Measurements from ENCODE around the gene SLC1A4. TPM values are rescaled to one million over a fixed set of nuclear protein-coding genes. Genes with fewer than 3 reads are reported as not detected.

The SLC1A4 gene
- total and polyA plus RNA-seq, 7 donors = 3.4 to 50.3 (median 13.9) TPM

DNA sequence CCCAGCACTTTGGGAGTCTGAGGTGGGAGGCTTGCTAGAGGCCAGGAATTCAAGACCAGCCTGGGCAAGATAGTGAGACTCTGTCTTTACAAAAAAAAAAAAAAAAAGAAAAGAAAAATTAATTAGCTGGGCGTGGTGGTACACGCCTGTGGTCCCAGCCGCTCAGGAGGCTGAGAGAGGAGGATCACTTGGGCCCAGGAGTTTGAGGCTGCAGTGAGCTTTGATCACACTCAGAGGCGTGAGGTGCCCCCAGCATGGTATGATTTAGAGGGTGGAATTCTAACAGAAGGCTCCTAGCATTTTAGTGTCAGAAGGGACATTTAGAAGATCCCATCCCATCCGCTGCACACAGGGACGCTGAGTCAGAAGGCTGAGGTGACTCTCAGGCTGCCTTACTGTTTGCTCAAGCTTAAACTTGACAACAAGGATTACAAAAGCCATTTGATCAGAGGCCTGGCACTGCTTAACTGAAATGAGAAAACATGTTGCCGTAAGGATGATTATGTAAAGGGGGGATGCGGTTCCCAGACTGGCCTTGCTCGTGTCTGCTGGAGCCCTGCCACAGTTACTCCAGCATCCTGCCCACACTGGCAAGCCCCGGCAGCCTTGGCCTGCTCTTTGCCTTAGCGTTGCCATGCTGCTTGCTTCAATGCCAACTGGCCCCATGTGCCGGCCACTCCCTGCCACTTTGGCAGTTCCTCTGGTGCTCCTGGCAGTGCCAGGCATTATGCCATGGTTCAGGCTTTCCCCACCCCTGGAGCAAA lies 45.6 kb upstream of the SLC1A4 start:
- Histone ChIP-seq H3K36me3 (ENCODE audit: insufficient read depth in 1 of 2, low read depth in 1 of 2) (no peaks in the 10 kb centered on the region), H3K4me3 (peak overlapping the region; percentile 43), H3K27me3 (ENCODE audit: insufficient read depth in 3 of 3, low read length in 2 of 3) (no peaks in the 10 kb centered on the region), H3K27ac (peak overlapping the region; percentile 88), H3K9me3 (no peaks in the 10 kb centered on the region), H3K4me1 (peaks cover 48% of the 10 kb centered on the region)
- TF ChIP-seq, protein P1, sequence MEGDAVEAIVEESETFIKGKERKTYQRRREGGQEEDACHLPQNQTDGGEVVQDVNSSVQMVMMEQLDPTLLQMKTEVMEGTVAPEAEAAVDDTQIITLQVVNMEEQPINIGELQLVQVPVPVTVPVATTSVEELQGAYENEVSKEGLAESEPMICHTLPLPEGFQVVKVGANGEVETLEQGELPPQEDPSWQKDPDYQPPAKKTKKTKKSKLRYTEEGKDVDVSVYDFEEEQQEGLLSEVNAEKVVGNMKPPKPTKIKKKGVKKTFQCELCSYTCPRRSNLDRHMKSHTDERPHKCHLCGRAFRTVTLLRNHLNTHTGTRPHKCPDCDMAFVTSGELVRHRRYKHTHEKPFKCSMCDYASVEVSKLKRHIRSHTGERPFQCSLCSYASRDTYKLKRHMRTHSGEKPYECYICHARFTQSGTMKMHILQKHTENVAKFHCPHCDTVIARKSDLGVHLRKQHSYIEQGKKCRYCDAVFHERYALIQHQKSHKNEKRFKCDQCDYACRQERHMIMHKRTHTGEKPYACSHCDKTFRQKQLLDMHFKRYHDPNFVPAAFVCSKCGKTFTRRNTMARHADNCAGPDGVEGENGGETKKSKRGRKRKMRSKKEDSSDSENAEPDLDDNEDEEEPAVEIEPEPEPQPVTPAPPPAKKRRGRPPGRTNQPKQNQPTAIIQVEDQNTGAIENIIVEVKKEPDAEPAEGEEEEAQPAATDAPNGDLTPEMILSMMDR (IDR thresholded peaks at IDR 0.05) = no peak
- intact Hi-C loops (cut with DNase I) = loop anchor here (5.0 kb wide), 2 partner anchors 34 to 49 kb away; no protein-coding TSS in a partner anchor
- DNase-seq = peak; percentile 87 to 95
- peak; percentile 91 to 96 (median 94) for ATAC-seq
- WGBS, 3 donors = 30 to 44% (median 37%) methylated on average over 12 of the region's 12 CpGs

GRCh38 chr2:64944484-64944883 lies 44.7 kb upstream of the SLC1A4 start:
- DNase-seq (no peak), ATAC-seq (no peak)
- Histone ChIP-seq H3K9me3 (no peaks in the 10 kb centered on the region), H3K4me1 (peaks cover 42% of the 10 kb centered on the region), H3K4me3 (no peak overlapping the region), H3K27ac (peak overlapping the region; percentile 88), H3K27me3 (ENCODE audit: insufficient read depth in 3 of 3, low read length in 2 of 3) (no peaks in the 10 kb centered on the region), H3K36me3 (ENCODE audit: insufficient read depth in 1 of 2, low read depth in 1 of 2) (no peaks in the 10 kb centered on the region)
- 83 to 91% (median 83%) methylated on average over 4 of the region's 4 CpGs for WGBS, 3 donors
- intact Hi-C loops (cut with DNase I) = loop anchor here (5.0 kb wide), 2 partner anchors 33 to 48 kb away; no protein-coding TSS in a partner anchor
- TF ChIP-seq, protein P1 (IDR thresholded peaks at IDR 0.05) = no peak

GRCh38 chr2:64945973-64946768 lies 43.0 kb upstream of the SLC1A4 start:
- WGBS, 3 donors = 77 to 84% (median 79%) methylated on average over 14 of the region's 14 CpGs

DNA sequence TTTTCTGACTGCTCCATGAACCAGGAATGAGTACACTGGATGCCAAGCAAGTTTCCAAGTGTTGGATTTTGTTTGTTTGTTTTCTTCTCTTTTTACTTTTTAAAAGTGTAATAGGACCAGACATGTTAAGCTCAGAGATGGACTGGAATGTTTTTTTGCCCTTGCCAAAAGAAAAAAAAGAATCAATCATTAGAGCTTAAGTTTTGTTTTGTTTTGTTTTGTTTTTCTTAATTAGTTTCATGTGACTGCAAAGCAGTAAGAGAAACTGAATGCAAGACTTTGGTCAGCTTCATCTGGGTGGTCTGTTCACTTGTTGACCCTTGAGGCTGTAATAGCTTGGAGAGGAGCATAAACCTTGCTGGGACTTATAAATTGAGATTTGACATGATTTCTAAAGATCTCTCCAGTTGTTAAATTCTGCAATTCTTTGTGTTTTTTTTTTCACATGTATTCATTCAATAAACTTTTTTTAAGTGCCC lies 42.4 kb upstream of the SLC1A4 start:
- Histone ChIP-seq H3K27me3 (ENCODE audit: insufficient read depth in 3 of 3, low read length in 2 of 3) (no peaks in the 10 kb centered on the region), H3K4me3 (no peak overlapping the region), H3K4me1 (peaks cover 46% of the 10 kb centered on the region), H3K9me3 (no peaks in the 10 kb centered on the region), H3K36me3 (ENCODE audit: insufficient read depth in 1 of 2, low read depth in 1 of 2) (no peaks in the 10 kb centered on the region), H3K27ac (no peak overlapping the region)
- ATAC-seq = no peak
- DNase-seq = no peak
- TF ChIP-seq, protein P1 (IDR thresholded peaks at IDR 0.05) = no peak
- intact Hi-C loops (cut with DNase I) = no loop called here

More at GRCh38 chr2:64945973-64946768, 43.0 kb upstream of the SLC1A4 start:
- ATAC-seq = no peak
- intact Hi-C loops (cut with DNase I) = no loop called here
- Histone ChIP-seq H3K27ac (no peak overlapping the region), H3K4me1 (peaks cover 46% of the 10 kb centered on the region), H3K27me3 (ENCODE audit: insufficient read depth in 3 of 3, low read length in 2 of 3) (no peaks in the 10 kb centered on the region), H3K4me3 (no peak overlapping the region), H3K9me3 (no peaks in the 10 kb centered on the region), H3K36me3 (ENCODE audit: insufficient read depth in 1 of 2, low read depth in 1 of 2) (no peaks in the 10 kb centered on the region)
- DNase-seq = peak in 1 of 2 donors; percentile 19
- TF ChIP-seq, protein P1 (IDR thresholded peaks at IDR 0.05) = no peak
